Endothelial cell of umbilical vein (primary cell): ENCODE data around the gene BCCIP.

ENCODE experiments used
- GATA2 ChIP-seq: IDR thresholded peaks from 2 replicates; pipeline ENCODE4 v1.7.0; 2011; ENCODE audit warnings: low read depth, mild to moderate bottlenecking, moderate library complexity, mixed read lengths, low read length; ENCODE audit not compliant: insufficient read length, insufficient read depth
- MAX ChIP-seq: IDR thresholded peaks from 2 replicates; pipeline ENCODE4 v1.6.1; 2011; ENCODE audit not compliant: insufficient read depth, insufficient read length

- TF ChIP-seq MAX = no peak
- no peak for TF ChIP-seq GATA2
Measured at GRCh38 chr10:125775491-125776106, 47.7 kb upstream of the BCCIP start, which contains the start of gene MMP21.
